ENCODE measurements around the gene UNC5B.

The UNC5B gene

GRCh38 chr10:71255808-71256660 lies 43.7 kb downstream of the UNC5B start:
- DNase-seq, result no peak

- DNase-seq, result no peak
These were observed 44.4 kb downstream of the UNC5B start for GRCh38 chr10:71256661-71257318.

GRCh38 chr10:71257319-71257997 lies 45.1 kb downstream of the UNC5B start:
- DNase-seq, result no peak

DNA sequence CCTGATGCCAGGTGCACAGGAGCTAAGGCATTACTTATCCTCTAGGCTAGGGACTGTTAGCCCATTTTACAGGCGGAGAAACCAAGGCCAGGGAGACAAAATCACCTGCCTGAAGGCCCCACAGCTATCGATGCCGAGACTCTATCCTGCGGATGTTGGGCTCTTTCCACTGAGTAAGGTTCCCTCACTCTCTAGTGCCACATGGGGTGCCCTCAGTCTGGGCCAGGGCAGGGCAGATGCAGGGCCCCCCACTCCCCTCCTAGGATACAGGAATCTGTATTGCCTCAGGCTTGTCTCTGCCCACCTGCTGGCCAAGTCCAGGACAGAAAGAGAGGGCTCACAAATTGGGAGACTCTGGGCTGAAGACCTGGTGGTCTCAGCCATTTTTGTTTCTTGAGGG lies 45.7 kb downstream of the UNC5B start:
- DNase-seq, result no peak

GRCh38 chr10:71258446-71259145 lies 46.2 kb downstream of the UNC5B start:
- no peak for DNase-seq

- DNase-seq, result no peak
These were observed 46.9 kb downstream of the UNC5B start for GRCh38 chr10:71259282-71259681.

- no peak for DNase-seq
These were observed 47.6 kb downstream of the UNC5B start for GRCh38 chr10:71259815-71260501.

- DNase-seq, result no peak
These were observed 48.4 kb downstream of the UNC5B start for GRCh38 chr10:71260622-71261325.

- DNase-seq, result no peak
These were observed 49.7 kb downstream of the UNC5B start for GRCh38 chr10:71262027-71262426.

DNA sequence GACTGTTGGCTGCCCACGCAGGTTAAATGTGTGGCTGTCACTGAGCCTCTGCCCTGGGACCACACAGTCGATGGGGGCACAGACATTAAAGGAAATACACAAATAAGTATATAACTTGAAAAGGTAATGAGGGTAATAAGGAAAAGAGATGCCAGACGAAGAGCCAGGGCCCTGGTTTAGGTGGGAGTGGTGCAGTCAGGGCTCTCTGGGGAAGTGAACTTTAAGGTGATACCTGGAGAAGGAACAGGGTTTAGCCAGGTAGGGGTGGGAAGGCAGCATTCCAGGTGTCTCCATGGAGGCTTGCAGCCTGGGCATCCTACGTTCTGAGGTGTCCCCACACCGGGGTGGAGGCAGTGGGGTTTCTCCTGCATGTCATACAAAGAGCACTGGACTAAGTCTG lies 50.4 kb downstream of the UNC5B start:
- DNase-seq, result no peak

- DNase-seq, result no peak
These were observed 51.0 kb downstream of the UNC5B start for GRCh38 chr10:71263376-71263775.

DNA sequence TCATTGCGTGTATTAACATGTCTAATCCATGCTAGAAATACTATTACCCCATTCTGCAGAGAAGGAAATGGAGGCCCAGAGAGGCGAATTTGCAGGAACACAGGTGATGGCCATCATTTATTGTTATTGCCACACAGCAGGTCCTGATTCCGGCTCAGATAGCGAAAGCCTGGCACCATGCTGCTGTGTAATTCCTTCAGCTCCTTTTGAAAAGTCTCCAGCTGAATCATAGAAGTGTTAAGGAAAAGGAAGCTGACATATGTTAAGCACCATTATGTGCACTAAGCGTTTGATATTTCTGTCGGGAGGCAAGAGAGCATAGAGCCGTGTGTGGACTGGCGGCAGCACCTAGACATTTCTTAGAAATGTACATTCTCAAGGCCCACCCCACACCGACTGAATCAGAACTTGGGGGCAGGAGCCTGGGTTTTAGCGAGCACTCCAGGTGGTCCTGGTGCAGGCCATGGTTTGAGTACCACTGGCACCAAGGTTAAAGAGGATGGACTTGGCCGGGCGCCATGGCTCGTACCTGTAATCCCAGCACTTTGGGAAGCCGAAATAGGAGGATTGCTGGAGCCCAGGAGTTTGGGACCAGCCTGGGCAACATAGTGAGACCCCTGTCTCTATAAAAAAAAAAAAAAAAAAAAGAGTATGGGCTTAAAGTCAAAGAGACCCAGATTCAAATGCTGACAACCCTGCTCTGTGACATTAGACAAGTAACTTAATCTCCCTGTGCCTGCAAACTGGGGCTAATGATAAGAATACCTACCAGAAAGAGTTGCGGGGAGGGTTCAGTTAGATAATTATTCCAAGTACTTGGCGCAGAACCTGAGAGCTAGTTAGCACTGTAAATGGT lies 52.2 kb downstream of the UNC5B start:
- no peak for DNase-seq

DNA sequence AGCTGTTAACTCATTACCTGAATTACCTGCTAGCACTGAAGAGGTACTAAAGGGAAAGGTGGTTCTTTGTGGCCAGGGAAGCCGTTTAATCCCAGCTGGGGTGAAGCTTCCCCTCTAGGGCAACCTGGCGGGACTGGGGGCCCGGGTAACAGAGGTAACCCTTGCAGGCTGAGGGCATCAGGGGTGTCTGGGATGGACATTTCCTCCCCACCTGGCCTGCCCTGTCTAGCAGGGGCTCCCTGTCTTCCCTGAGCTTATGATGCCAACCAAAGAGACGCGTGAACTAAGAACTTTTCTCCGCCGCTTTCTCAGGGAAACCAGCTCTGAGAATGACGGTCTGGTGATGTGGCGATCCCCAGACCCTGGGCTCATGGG lies 52.8 kb downstream of the UNC5B start:
- no peak for DNase-seq

DNA sequence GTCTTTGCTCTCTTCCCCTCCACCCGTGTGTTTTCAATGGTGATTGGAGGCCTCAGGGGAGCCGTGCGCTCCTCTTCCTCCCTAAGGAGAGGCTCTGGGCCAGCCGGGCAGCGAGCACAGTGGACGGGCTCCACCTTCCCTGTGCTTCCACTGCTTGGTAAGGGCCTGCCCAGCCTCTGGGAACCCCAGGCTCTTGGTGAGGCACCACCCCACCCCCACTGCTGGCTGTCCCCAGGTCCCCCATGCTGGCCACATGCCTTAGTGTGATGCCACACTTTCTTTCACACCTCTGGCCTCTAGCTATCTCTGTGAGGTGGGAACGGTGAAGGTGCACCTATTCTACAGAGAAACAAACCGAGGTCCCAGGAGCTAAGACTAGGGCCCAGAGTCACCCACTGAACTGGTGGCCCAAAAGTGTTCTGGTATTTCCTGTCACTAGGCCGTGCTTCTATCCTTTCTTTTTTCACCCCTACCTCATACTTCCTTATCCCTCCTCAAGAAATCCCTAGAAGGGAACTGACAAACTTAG lies 53.3 kb downstream of the UNC5B start:
- no peak for DNase-seq

DNA sequence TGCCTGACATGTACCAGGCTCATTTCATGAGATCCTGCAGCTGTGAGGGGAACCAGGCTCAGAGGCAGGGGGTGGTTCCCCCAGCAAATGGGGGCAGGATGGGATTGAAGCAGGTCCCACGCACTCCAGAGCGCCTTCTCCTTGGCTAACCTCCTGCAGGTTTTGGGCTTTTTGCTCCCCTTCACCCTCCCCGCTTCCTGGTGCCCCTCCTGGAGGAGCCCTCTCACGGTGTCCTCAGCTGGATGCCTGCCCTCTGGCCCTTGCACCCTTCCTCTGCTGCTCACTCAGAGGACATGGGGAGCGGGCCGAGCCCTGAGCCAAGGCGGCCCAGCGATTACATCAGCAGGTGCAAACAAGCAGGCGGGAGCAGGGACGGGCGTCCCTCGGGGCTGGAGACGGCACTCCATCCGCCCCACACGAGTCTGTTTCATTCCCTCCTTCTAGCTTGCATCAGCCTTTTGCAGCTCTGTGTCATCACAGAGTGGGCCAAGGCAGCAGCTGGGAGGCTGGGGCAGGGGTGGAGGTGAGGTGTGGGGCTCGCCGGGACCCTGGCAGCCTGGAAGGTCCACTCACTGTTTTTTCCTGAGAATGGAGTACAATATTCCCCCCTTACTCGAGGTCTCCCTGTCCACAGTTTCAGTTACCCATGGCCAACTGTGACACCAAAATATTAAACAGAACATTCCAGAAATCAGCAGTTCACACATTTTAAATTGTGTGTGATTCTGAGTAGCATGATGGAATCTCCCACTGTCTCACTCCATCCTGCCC lies 54.0 kb downstream of the UNC5B start:
- DNase-seq, result no peak

DNA sequence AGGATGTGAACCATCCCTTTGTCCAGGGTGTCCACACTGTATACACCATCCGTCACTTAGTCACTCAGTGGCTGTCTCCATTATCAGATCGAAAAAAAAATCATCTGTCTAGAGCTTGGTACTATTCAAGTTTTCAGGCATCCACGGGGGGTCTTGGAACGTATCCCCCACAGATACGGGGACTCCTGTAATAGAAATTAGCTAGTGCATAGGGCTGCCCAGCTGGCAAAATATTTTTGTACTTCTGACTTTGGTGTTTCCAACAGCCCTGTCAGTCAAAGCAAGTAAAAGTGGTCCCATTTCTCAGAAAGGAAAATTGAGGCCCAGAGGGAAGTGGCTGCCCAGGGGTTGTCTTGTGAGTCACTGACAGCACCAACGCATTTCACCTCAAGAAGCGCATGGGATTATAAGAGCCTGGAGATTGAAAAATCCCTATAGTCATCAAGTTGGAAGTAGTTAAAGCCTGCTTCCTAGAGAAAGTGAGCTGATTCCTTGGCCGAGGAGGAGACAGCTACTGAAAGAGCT lies 54.6 kb downstream of the UNC5B start:
- no peak for DNase-seq

- no peak for DNase-seq
These were observed 55.3 kb downstream of the UNC5B start for GRCh38 chr10:71267508-71268240.

DNA sequence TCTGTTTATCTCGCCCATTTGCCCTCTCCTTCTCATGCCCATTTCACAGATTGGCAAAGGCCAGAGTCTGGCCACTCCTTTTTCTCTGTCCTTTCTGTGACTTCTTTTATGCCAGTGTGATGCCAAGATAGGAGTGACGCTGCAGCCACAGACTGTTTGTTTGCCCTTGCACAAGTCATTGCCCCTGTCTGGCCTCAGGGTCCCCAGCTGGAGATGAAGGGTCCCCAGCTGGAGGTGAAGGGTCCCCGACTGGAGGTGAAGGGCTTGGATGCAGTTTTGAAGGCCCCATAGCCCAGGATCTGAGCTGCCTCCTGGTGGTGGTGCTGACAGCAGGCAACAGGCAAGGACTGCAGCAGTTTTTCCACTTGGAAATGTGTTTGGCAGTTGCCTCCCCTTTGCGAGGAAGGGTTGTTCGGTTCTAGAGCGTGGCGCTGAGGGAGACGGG lies 55.9 kb downstream of the UNC5B start:
- DNase-seq, result no peak

GRCh38 chr10:71268758-71269157 lies 56.4 kb downstream of the UNC5B start:
- no peak for DNase-seq
